GM12878 (cell line): Measurements from ENCODE around the gene THAP10. TPM values are rescaled to one million over a fixed set of nuclear protein-coding genes. Genes with fewer than 3 reads are reported as not detected.

Experiments used
- ATAC-seq: fragments of 200-7000 bp; cut with Tn5 transposase; 3 replicates; pipeline ENCODE4 v1.9.1; 2020; ENCODE audit warnings: mild to moderate bottlenecking, moderate library complexity
- BruUV-seq: library from RNA; stranded (reverse); fragments of 400-500 nt; replicated peaks from 2 replicates; lab custom pipeline; 2021; lab: Mats Ljungman, UMichigan
- CTCF ChIA-PET: fragments of 300-600 bp; sonication (Branson Sonifier 250); formaldehyde crosslinking; extraction: SDS; loops from one replicate; lab custom pipeline; 2021; ENCODE audit warnings: inconsistent platforms; lab: Yijun Ruan, JAX
- POLR2A ChIA-PET: fragments of 350-600 bp; formaldehyde crosslinking; extraction: SDS; loops from one replicate; lab custom pipeline; 2021; ENCODE audit warnings: inconsistent platforms; lab: Charles Lee
- RAD21 ChIA-PET: fragments of 300-600 bp; sonication (Branson Sonifier 250); formaldehyde crosslinking; loops from one replicate; lab custom pipeline; 2023; ENCODE audit warnings: antibody characterized with exemption; ENCODE audit not compliant: unreplicated experiment; lab: Charles Lee
- SMC1A ChIA-PET: fragments of 300-600 bp; sonication (Branson Sonifier 250); formaldehyde crosslinking; loops from one replicate; lab custom pipeline; 2023; ENCODE audit not compliant: unreplicated experiment, uncharacterized antibody; lab: Charles Lee
- DNase-seq: peaks from one replicate; pipeline ENCODE4 v3.0.0-alpha.2; 2011; ENCODE audit warnings: low read depth, low spot score
- FAIRE-seq: peaks from 3 replicates; lab custom pipeline; 2011; peaks lifted over from hg19 to GRCh38; lab: Jason Lieb, UNC
- H2AFZ ChIP-seq: 2 replicates; pipeline ENCODE4 v1.6.0; 2011; ENCODE audit warnings: low read depth, low read length, control low read depth; ENCODE audit not compliant: control insufficient read depth
- H3K27ac ChIP-seq: 2 replicates; pipeline ENCODE4 v1.5.1; 2011; ENCODE audit warnings: control low read depth; ENCODE audit not compliant: control insufficient read depth, insufficient read depth
- H3K27me3 ChIP-seq, 2 experiments: replicated peaks in 1 of 2; 2 replicates each; pipeline versions ENCODE4 v1.6.0 to v1.6.1; 2011; ENCODE audit warnings: low read length in 1 of 2; ENCODE audit not compliant: control insufficient read depth in 2 of 2, insufficient read depth in 2 of 2
- H3K36me3 ChIP-seq, 2 experiments: 2 replicates each; pipeline ENCODE4 v1.5.1; 2011; ENCODE audit warnings: low read length in 1 of 2; ENCODE audit not compliant: control insufficient read depth in 2 of 2, insufficient read depth in 2 of 2
- H3K4me1 ChIP-seq: 2 replicates; pipeline ENCODE4 v1.6.1; 2011; ENCODE audit warnings: mild to moderate bottlenecking, low read length, moderate library complexity, mixed read lengths; ENCODE audit not compliant: control insufficient read depth, insufficient read depth
- H3K4me2 ChIP-seq: 2 replicates; pipeline ENCODE4 v1.6.0; 2011; ENCODE audit warnings: control low read depth; ENCODE audit not compliant: control insufficient read depth, insufficient read depth
- H3K4me3 ChIP-seq: fragments of 200-600 bp; sonication (generic); 2 replicates; pipeline ENCODE4 v1.5.1; 2016
- H3K79me2 ChIP-seq: 2 replicates; pipeline ENCODE4 v1.6.0; 2011; ENCODE audit warnings: low read length; ENCODE audit not compliant: control insufficient read depth, insufficient read depth
- H3K9ac ChIP-seq: 2 replicates; pipeline ENCODE4 v1.8.0; 2011; ENCODE audit warnings: low read length, control low read depth, mixed read lengths; ENCODE audit not compliant: control insufficient read depth, insufficient read depth
- H3K9me3 ChIP-seq: replicated peaks from 3 replicates; pipeline ENCODE4 v1.5.1; 2011; ENCODE audit warnings: mild to moderate bottlenecking, low read length; ENCODE audit not compliant: control insufficient read depth, insufficient read depth
- H4K20me1 ChIP-seq: 2 replicates; pipeline ENCODE4 v1.6.0; 2011; ENCODE audit not compliant: control insufficient read depth, insufficient read depth
- CEBPZ ChIP-seq: fragments of 150-350 bp; IDR thresholded peaks from 2 replicates; pipeline ENCODE4 v1.6.1; 2016; ENCODE audit warnings: low read depth, low read length
- ESRRA ChIP-seq: IDR thresholded peaks from 2 replicates; pipeline ENCODE4 v1.6.1; 2012; ENCODE audit warnings: mild to moderate bottlenecking, low read length, improper control_type of control experiment
- IRF5 ChIP-seq: fragments of 450-650 bp; IDR thresholded peaks from 2 replicates; pipeline ENCODE4 v1.6.1; 2017; ENCODE audit warnings: borderline replicate concordance
- MTA2 ChIP-seq: fragments of 450-650 bp; IDR thresholded peaks from 2 replicates; pipeline ENCODE4 v1.6.1; 2016; ENCODE audit warnings: low read depth, mild to moderate bottlenecking, moderate library complexity
- WGBS: methylation state at CpG from one replicate; pipeline ENCODE4 v1.1.6; 2016; ENCODE audit warnings: low lambda C conversion rate; ENCODE audit not compliant: insufficient replicate concordance, insufficient coverage; ENCODE audit errors: missing lambda C conversion rate; 5-methylcytosine and 5-hydroxymethylcytosine counted together
- in situ Hi-C: fragments of 300-500 bp; cut with MboI; formaldehyde crosslinking; loops from 9 replicates; pipeline ENCODE4 v1.14.3; 2018; ENCODE audit warnings: mixed read lengths
- intact Hi-C: fragments of 100-400 bp; cut with micrococcal nuclease; formaldehyde crosslinking; loops from one replicate; pipeline ENCODE4 v1.14.2; 2022; ENCODE audit not compliant: unreplicated experiment
- polyA plus RNA-seq, 11 experiments: library from polyadenylated mRNA; depleted of rRNA in 4 of 11; unstranded in 6 of 11; stranded (reverse) in 5 of 11; fragments of >200 nt; fragmentation: Nextera tagmentation in 4 of 11; fragmentation: Illumina TruSeq in 1 of 11; extraction: Ambion mirVana in 4 of 11; extraction: Trizol in 1 of 11; gene quantifications; 1 replicate in 1 of 11; 2 replicates in 10 of 11; pipeline versions ENCODE4 v1.2.1 to v1.2.3, GENCODE V29; 2011 to 2016; ENCODE audit warnings: inconsistent platforms in 2 of 11, missing spikeins in 2 of 11, low read depth in 1 of 11
- total RNA-seq, 4 experiments: library from RNA; depleted of rRNA in 3 of 4; stranded (reverse); fragments of >200 nt in 3 of 4; fragmentation: Illumina TruSeq in 1 of 4; extraction: Trizol in 1 of 4; gene quantifications; 2 replicates each; pipeline versions ENCODE4 v1.2.1 to v1.2.3, GENCODE V29; 2013 to 2021

The THAP10 gene
- total and polyA plus RNA-seq, 10 of the 15 experiments (the other 5 are each of a cell fraction or from before 2014, with no cell fraction given): 0.35 to 5.2 (median 1.4) TPM

GRCh38 chr15:70902107-70902506 lies 9.9 kb upstream of the THAP10 start:
- no peak for ATAC-seq
- Histone ChIP-seq H3K4me2 (no peak overlapping the region), H3K4me1 (no peaks in the 10 kb centered on the region), H3K27ac (no peak overlapping the region), H3K9me3 (no peaks in the 10 kb centered on the region; the same call in 2 of the 3 replicates), H3K27me3 (no peaks in the 10 kb centered on the region), H3K36me3 (no peaks in the 10 kb centered on the region), H3K9ac (no peak overlapping the region), H3K79me2 (no peaks in the 10 kb centered on the region), H4K20me1 (no peaks in the 10 kb centered on the region), H3K4me3 (no peak overlapping the region), H2AFZ (no peak overlapping the region)
- no TSS peak for BruUV-seq
- ChIA-PET RAD21 (no interaction called here), SMC1A (no interaction called here), POLR2A (no interaction called here), CTCF (interaction anchor here (1.0 kb wide), 1 partner anchor 15 kb away, joined by 3 read pairs; no protein-coding TSS in a partner anchor)
- intact Hi-C loops: no loop called here
- 61% methylated on average over 1 of the region's 1 CpG for WGBS
- in situ Hi-C loops: no loop called here
- no peak for TF ChIP-seq MTA2
- TF ChIP-seq IRF5: no peak
- no peak for TF ChIP-seq CEBPZ
- TF ChIP-seq ESRRA: no peak
- FAIRE-seq: no peak
- no peak for DNase-seq
